Measurements from ENCODE around the gene PHACTR3. TPM values are rescaled to one million over a fixed set of nuclear protein-coding genes. Genes with fewer than 3 reads are reported as not detected.
"Not testable (repeated sequence)": the region's sequence is repeated elsewhere in the genome, so short reads cannot be mapped to it uniquely, and the experiment has no call there.

The PHACTR3 gene
- total RNA-seq (2.9 TPM), polyA plus RNA-seq (35.8 TPM)
- long read RNA-seq, donor 1, result 0 reads
- long read RNA-seq, donor 2, partial matches to known transcripts, result 0 of 1 reads
- long read RNA-seq, donor 2, other reads (novel, unspliced or antisense), result 0 of 1 reads
- long read RNA-seq, donor 3, partial matches to known transcripts, result 0 of 1 reads
- long read RNA-seq, donor 3, other reads (novel, unspliced or antisense), result 0 of 1 reads
- long read RNA-seq, donor 4, partial matches to known transcripts, result 0 of 1 reads
- long read RNA-seq, donor 4, other reads (novel, unspliced or antisense), result 0 of 1 reads
- long read RNA-seq, donor 5, partial matches to known transcripts, result 0 of 2 reads
- long read RNA-seq, donor 5, other reads (novel, unspliced or antisense), result 0 of 2 reads
- long read RNA-seq, donor 6, result 0 reads
- long read RNA-seq, donor 7, result 0 reads
- long read RNA-seq, donor 8, partial matches to known transcripts, result 0 of 1 reads
- long read RNA-seq, donor 8, other reads (novel, unspliced or antisense), result 0 of 1 reads
- long read RNA-seq, donor 9, result 0 reads
- long read RNA-seq, donor 10, partial matches to known transcripts, result 0 of 3 reads
- long read RNA-seq, donor 10, other reads (novel, unspliced or antisense), result 0 of 3 reads

- H3K27me3 ChIP-seq (ENCODE audit: control insufficient read depth in 2 of 2, insufficient read depth in 1 of 2, low read length in 1 of 2), result peaks cover 48 to 63% of the 10 kb centered on the region in 2 donors
- DNase-seq (ENCODE audit: low read depth in 6 of 9, low spot score in 9 of 9), result no peak
- no peak within 1 kb of the TSS for H3K4me3 ChIP-seq (ENCODE audit: low read length in 2 of 2)
- H3K36me3 ChIP-seq (ENCODE audit: control insufficient read depth in 2 of 2, insufficient read depth in 2 of 2, low read length in 1 of 2), result no peaks in the 10 kb centered on the region
- 7% methylated on average over 38 of the region's 40 CpGs for WGBS
- H3K4me1 ChIP-seq (ENCODE audit: control insufficient read depth in 2 of 2, insufficient read depth in 2 of 2, low read length in 2 of 2), result no peaks in the 10 kb centered on the region
- no peaks in the 10 kb centered on the region for H3K9me3 ChIP-seq (ENCODE audit: control insufficient read depth in 2 of 2, insufficient read depth in 1 of 2, low read length in 1 of 2)
- no peak within 1 kb of the TSS for H3K27ac ChIP-seq (ENCODE audit: low read depth in 1 of 2, low read length in 1 of 2)
Measured at GRCh38 chr20:59603781-59604541, at the start of gene PHACTR3. Gene PHACTR3, plus strand, starts transcription at chr20:59604540. Its CDS starts 475 bp downstream, at chr20:59605015.

GRCh38 chr20:59557733-59558529, 46.4 kb upstream of the PHACTR3 start:
- DNase-seq (ENCODE audit: low read depth in 6 of 9, low spot score in 9 of 9), result not testable (repeated sequence)
- WGBS, result 94% methylated on average over 26 of the region's 26 CpGs

GRCh38 chr20:59559024-59559817, 45.1 kb upstream of the PHACTR3 start:
- WGBS, result 89% methylated on average over 14 of the region's 14 CpGs
- no peak for DNase-seq (ENCODE audit: low read depth in 6 of 9, low spot score in 9 of 9)
- no peaks in the 10 kb centered on the region for H3K9me3 ChIP-seq (ENCODE audit: control insufficient read depth in 2 of 2, insufficient read depth in 1 of 2, low read length in 1 of 2)
- no peaks in the 10 kb centered on the region for H3K27me3 ChIP-seq (ENCODE audit: control insufficient read depth in 2 of 2, insufficient read depth in 1 of 2, low read length in 1 of 2)
- H3K36me3 ChIP-seq (ENCODE audit: control insufficient read depth in 2 of 2, insufficient read depth in 2 of 2, low read length in 1 of 2), result no peaks in the 10 kb centered on the region
- no peak overlapping the region for H3K27ac ChIP-seq (ENCODE audit: low read depth in 1 of 2, low read length in 1 of 2)
- no peaks in the 10 kb centered on the region for H3K4me1 ChIP-seq (ENCODE audit: control insufficient read depth in 2 of 2, insufficient read depth in 2 of 2, low read length in 2 of 2)
- H3K4me3 ChIP-seq (ENCODE audit: low read length in 2 of 2), result no peak overlapping the region

More at GRCh38 chr20:59557733-59558529, 46.4 kb upstream of the PHACTR3 start:
- not testable (repeated sequence) for H3K27ac ChIP-seq (ENCODE audit: low read depth in 1 of 2, low read length in 1 of 2); H3K36me3 ChIP-seq (ENCODE audit: control insufficient read depth in 2 of 2, insufficient read depth in 2 of 2, low read length in 1 of 2); H3K27me3 ChIP-seq (ENCODE audit: control insufficient read depth in 2 of 2, insufficient read depth in 1 of 2, low read length in 1 of 2); H3K4me1 ChIP-seq (ENCODE audit: control insufficient read depth in 2 of 2, insufficient read depth in 2 of 2, low read length in 2 of 2); H3K4me3 ChIP-seq (ENCODE audit: low read length in 2 of 2); H3K9me3 ChIP-seq (ENCODE audit: control insufficient read depth in 2 of 2, insufficient read depth in 1 of 2, low read length in 1 of 2)

- Histone ChIP-seq H3K9me3 (ENCODE audit: control insufficient read depth in 2 of 2, insufficient read depth in 1 of 2, low read length in 1 of 2) (no peaks in the 10 kb centered on the region), H3K4me3 (ENCODE audit: low read length in 2 of 2) (no peak overlapping the region), H3K4me1 (ENCODE audit: control insufficient read depth in 2 of 2, insufficient read depth in 2 of 2, low read length in 2 of 2) (no peaks in the 10 kb centered on the region), H3K36me3 (ENCODE audit: control insufficient read depth in 2 of 2, insufficient read depth in 2 of 2, low read length in 1 of 2) (no peaks in the 10 kb centered on the region), H3K27me3 (ENCODE audit: control insufficient read depth in 2 of 2, insufficient read depth in 1 of 2, low read length in 1 of 2) (no peaks in the 10 kb centered on the region), H3K27ac (ENCODE audit: low read depth in 1 of 2, low read length in 1 of 2) (no peak overlapping the region)
- DNase-seq (ENCODE audit: low read depth in 6 of 9, low spot score in 9 of 9), result no peak
- WGBS, result 96% methylated on average over 7 of the region's 7 CpGs
Measured at GRCh38 chr20:59559863-59560262, 44.5 kb upstream of the PHACTR3 start.

GRCh38 chr20:59560588-59561227, 43.6 kb upstream of the PHACTR3 start:
- Histone ChIP-seq H3K4me3 (ENCODE audit: low read length in 2 of 2) (no peak overlapping the region), H3K36me3 (ENCODE audit: control insufficient read depth in 2 of 2, insufficient read depth in 2 of 2, low read length in 1 of 2) (no peaks in the 10 kb centered on the region), H3K4me1 (ENCODE audit: control insufficient read depth in 2 of 2, insufficient read depth in 2 of 2, low read length in 2 of 2) (no peaks in the 10 kb centered on the region), H3K27ac (ENCODE audit: low read depth in 1 of 2, low read length in 1 of 2) (no peak overlapping the region), H3K9me3 (ENCODE audit: control insufficient read depth in 2 of 2, insufficient read depth in 1 of 2, low read length in 1 of 2) (no peaks in the 10 kb centered on the region), H3K27me3 (ENCODE audit: control insufficient read depth in 2 of 2, insufficient read depth in 1 of 2, low read length in 1 of 2) (peaks cover 0 to under 1% of the 10 kb centered on the region in 2 donors)
- 46% methylated on average over 7 of the region's 7 CpGs for WGBS
- DNase-seq (ENCODE audit: low read depth in 6 of 9, low spot score in 9 of 9), result peak in 1 of 9 donors; percentile 13

GRCh38 chr20:59561228-59561605, 43.1 kb upstream of the PHACTR3 start:
- no peak overlapping the region for H3K27ac ChIP-seq (ENCODE audit: low read depth in 1 of 2, low read length in 1 of 2)
- no peaks in the 10 kb centered on the region for H3K4me1 ChIP-seq (ENCODE audit: control insufficient read depth in 2 of 2, insufficient read depth in 2 of 2, low read length in 2 of 2)
- H3K27me3 ChIP-seq (ENCODE audit: control insufficient read depth in 2 of 2, insufficient read depth in 1 of 2, low read length in 1 of 2), result peaks cover 0 to 3% of the 10 kb centered on the region in 2 donors
- WGBS, result 86% methylated on average over 4 of the region's 4 CpGs
- no peak overlapping the region for H3K4me3 ChIP-seq (ENCODE audit: low read length in 2 of 2)
- DNase-seq (ENCODE audit: low read depth in 6 of 9, low spot score in 9 of 9), result no peak
- H3K36me3 ChIP-seq (ENCODE audit: control insufficient read depth in 2 of 2, insufficient read depth in 2 of 2, low read length in 1 of 2), result no peaks in the 10 kb centered on the region
- no peaks in the 10 kb centered on the region for H3K9me3 ChIP-seq (ENCODE audit: control insufficient read depth in 2 of 2, insufficient read depth in 1 of 2, low read length in 1 of 2)

GRCh38 chr20:59561614-59562277, 42.6 kb upstream of the PHACTR3 start:
- no peaks in the 10 kb centered on the region for H3K36me3 ChIP-seq (ENCODE audit: control insufficient read depth in 2 of 2, insufficient read depth in 2 of 2, low read length in 1 of 2)
- 91% methylated on average over 5 of the region's 5 CpGs for WGBS

More at GRCh38 chr20:59561614-59562277, 42.6 kb upstream of the PHACTR3 start:
- Histone ChIP-seq H3K4me3 (ENCODE audit: low read length in 2 of 2) (no peak overlapping the region), H3K27ac (ENCODE audit: low read depth in 1 of 2, low read length in 1 of 2) (no peak overlapping the region), H3K4me1 (ENCODE audit: control insufficient read depth in 2 of 2, insufficient read depth in 2 of 2, low read length in 2 of 2) (no peaks in the 10 kb centered on the region), H3K27me3 (ENCODE audit: control insufficient read depth in 2 of 2, insufficient read depth in 1 of 2, low read length in 1 of 2) (peaks cover 0 to 3% of the 10 kb centered on the region in 2 donors), H3K9me3 (ENCODE audit: control insufficient read depth in 2 of 2, insufficient read depth in 1 of 2, low read length in 1 of 2) (no peaks in the 10 kb centered on the region)
- DNase-seq (ENCODE audit: low read depth in 6 of 9, low spot score in 9 of 9), result no peak

All from thymus (tissue), 14 donors.